T-helper 9 cell (primary cell): ENCODE measurements around the gene PIGA.
"Not testable (repeated sequence)": the region's sequence is repeated elsewhere in the genome, so short reads cannot be mapped to it uniquely, and the experiment has no call there.

ENCODE experiments used
- DNase-seq: peaks from one replicate; pipeline ENCODE4 v3.0.0-alpha.2; 2020

PIGA gene

DNA sequence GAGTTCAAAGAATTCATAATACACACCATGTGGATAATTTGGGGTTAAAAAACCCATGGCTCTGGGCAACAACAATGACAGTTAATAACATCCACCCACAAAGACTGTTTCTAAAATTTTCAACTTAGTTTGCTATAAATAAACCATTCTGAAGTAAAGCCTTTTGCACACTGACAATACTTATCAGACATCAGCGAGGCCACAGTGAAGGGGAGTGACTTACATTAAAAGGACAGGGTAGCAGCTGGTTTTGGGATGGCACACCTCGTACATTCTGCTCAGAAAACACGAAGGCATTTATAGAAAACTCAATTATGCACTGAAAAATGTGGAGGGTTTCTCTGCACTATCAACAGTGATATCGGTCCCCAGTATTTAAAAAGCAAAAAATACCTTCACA, 15.0 kb downstream of the PIGA start:
- DNase-seq, result no peak

DNA sequence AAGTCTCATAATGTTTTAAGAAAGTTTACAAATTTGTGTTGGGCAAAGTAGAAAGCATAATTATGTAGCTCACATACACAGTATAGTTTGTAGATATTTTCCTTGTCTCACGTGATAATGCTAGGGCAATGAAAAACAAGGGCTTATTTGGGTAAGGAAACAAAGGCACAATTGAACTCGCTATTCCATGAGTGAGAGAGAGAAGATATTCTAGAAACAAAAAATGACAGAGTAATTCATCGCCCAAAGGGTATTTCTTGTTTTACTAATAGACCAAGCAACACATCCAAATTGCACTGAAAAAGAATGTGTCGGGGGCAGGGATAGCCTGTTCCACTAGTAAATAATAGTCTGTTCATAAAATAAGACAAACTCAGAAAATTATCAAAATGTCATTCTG, 16.2 kb downstream of the PIGA start:
- no peak for DNase-seq

DNA sequence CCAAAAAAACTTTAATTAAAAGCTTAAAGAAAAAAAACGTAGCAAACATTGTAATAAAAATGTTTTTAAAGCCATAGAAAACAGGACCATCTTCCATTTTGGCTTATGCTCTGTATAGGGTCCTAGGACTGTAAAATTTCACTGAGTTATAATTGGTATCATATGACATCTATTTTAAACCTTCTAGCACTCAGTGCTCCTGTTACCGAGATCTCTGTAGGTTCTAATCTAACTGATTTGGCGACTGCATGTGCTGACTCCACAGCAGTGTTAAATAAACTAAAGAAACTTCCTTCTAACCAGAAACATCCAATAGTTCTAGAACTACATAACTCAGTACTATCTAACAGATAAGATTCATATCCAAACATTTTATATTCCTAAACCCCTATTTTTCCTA, 19.8 kb downstream of the PIGA start, which contains the start of gene ASB11:
Gene ASB11, minus strand, starts transcription at position 132 of the 400 bp plus-strand sequence. Its CDS starts 35 bp downstream, at position 97.
- DNase-seq, result no peak

- DNase-seq, result no peak
Observed at GRCh38 chrX:15314472-15314871, 20.9 kb downstream of the PIGA start.

DNA sequence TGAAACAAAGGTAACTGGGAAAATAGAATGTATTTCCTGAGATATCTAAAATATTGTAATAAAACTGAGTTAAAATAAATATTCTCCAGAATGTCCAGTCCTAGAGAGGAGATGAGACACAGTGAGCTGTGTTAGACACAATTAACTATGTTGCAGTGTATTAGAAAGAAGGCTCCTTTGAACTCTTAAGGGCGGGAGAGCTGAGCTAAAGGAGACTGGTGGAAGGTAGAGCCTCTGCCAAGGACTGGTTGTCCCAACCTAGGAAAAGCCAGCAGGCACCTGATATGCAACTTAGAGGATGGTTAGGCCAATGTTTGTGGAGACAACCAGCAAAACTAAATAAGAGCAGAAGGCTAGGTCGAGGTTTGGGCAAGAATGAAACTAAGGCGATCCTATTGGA, 24.2 kb downstream of the PIGA start:
- no peak for DNase-seq

GRCh38 chrX:15310117-15310516, 25.2 kb downstream of the PIGA start:
- no peak for DNase-seq

DNA sequence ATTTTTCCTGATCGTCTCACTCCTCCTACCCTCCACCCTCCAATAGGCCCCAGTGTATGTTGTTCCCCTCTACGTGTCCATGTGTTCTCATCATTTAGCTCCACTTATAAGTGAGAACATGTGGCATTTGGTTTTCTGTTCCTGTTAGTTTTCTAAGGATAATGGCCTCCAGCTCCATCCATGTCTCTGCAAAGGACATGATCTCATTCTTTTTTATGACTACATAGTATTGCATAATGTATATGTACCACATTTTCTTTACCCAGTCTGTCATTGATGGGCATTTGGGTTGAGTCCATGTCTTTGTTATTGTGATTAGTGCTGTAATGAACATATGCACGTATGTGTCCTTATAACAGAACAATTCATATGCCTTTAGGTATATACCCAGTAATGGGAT, 29.4 kb downstream of the PIGA start:
- not testable (repeated sequence) for DNase-seq

GRCh38 chrX:15301924-15302323, 33.4 kb downstream of the PIGA start:
- no peak for DNase-seq

GRCh38 chrX:15299941-15300851, 35.1 kb downstream of the PIGA start:
- DNase-seq, result no peak

DNA sequence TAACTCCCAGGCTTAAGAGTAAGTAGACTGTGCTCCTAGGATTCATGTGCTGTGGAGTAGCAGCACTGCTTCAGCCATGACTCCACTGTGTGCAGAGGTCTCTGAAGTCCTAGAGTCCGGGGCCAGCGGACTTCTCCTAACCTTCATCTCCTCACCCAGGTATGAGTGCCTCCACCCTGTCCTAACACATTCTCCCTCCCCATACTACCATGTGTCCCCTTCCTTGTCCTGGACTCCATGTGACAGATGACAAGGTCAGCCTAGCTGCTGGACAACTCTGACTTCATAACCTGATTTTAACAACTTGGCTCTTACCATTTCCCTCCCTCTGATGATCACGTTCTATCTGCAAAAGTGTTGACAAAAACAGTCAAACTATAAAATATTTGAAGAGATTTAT, 36.5 kb downstream of the PIGA start:
- DNase-seq, result no peak

DNA sequence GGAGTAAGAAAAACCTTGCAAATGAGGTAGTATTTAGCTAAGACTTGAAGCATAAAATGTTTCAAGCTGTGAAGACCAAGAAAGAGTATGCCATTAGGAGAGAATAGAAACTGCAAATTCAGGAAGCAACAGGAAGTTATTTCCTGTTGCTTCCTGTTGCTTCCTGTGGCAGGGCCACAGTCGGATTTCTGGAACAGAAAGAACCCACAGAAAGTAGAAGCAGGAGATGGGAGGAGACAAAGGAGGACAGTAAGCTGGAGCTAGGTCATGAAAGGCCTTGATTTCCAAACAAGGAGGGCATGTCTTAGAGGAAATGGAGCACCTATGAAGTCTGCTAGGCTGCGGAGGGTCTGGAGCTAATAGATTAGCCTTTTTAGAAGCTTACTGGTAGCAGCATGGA, 37.1 kb downstream of the PIGA start:
- no peak for DNase-seq

- no peak for DNase-seq
Observed at GRCh38 chrX:15293451-15293850, 41.9 kb downstream of the PIGA start.

GRCh38 chrX:15292861-15293260, 42.5 kb downstream of the PIGA start:
- no peak for DNase-seq

DNA sequence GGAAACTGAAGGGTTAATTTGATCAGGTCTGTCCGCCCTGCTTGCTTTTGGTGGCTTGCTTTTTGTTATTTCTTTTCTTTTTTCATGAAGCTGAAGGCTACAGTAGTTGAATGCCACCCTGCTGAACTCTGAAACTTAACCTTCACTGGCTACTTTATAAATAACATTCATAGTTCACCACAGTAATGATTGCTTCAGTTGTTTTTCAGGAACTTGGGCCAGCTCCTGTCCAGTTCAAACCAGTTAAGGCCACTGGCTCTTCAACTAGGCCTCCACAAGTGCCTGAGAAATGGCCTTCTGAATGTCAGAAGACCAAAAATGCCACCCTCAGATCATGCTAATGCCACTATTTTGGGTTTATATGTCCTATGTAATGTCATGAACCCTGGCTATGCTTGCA, 57.7 kb downstream of the PIGA start:
- no peak for DNase-seq

GRCh38 chrX:15274946-15275345, 60.4 kb downstream of the PIGA start:
- no peak for DNase-seq

DNA sequence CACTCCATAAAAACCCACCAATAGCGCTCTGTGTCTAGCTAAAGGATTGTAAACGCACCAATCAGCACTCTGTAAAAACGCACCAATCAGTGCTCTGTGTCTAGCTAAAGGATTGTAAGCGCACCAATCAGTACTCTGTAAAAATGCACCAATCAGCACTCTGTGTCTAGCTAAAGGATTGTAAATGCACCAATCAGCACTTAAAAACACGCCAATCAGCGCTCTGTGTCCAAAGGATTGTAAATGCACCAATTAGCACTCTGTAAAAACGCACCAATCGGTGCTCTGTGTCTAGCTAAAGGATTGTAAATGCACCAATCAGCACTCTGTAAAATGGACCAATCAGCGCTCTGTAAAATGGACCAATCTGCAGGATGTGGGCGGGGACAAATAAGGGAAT, 62.0 kb downstream of the PIGA start:
- DNase-seq, result not testable (repeated sequence)

GRCh38 chrX:15271757-15272156, 63.6 kb downstream of the PIGA start:
- no peak for DNase-seq

DNA sequence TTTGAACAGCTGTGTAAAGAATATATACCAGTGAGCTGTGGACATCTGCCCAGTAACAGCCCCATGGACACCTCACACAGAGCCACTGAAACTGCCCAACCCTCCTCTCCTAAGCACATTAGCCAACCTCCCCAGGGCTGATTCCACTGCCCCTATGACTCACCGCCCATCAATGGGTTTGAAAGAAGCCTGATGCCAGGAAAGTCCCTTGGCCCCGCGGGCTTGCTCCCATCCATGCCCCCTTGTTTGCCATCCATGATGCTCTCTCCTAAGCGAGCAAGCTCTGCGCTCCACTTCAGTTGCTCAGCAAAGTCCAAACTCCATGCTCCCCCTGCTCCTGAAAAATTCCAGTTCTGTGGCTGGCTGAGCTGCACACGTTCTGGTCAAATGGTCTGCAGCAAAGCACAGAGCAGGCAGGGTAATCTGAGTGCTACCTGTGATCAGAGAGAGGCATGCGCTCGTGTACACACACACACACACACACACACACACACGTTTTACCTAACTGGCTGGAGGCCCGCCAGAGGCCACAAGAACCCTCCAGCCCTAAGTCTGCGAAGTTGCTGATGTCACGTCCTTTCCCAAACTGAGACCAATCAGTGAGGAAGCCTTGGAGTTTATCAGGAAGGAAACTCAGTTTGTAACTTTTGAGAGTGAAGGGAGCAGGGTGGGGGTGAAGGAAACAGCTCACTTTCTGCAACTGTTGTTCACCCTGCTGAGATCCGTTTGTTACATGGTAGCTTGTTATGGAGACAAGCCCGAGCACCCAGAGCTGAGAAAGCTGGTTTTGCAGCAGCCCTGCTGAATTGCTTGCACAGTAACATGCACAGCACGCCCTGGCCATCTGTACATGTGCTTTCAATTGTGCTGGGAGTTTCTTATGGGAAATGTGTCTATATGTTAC, 65.5 kb downstream of the PIGA start, which contains the start of gene ASB9:
Gene ASB9, minus strand, starts transcription at position 466 of the 904 bp plus-strand sequence. Its CDS starts 209 bp downstream, at position 257.
- DNase-seq, result no peak
